ENCODE data around the gene KCNH1. TPM values are rescaled to one million over a fixed set of nuclear protein-coding genes. Genes with fewer than 3 reads are reported as not detected.

KCNH1 gene, protein sequence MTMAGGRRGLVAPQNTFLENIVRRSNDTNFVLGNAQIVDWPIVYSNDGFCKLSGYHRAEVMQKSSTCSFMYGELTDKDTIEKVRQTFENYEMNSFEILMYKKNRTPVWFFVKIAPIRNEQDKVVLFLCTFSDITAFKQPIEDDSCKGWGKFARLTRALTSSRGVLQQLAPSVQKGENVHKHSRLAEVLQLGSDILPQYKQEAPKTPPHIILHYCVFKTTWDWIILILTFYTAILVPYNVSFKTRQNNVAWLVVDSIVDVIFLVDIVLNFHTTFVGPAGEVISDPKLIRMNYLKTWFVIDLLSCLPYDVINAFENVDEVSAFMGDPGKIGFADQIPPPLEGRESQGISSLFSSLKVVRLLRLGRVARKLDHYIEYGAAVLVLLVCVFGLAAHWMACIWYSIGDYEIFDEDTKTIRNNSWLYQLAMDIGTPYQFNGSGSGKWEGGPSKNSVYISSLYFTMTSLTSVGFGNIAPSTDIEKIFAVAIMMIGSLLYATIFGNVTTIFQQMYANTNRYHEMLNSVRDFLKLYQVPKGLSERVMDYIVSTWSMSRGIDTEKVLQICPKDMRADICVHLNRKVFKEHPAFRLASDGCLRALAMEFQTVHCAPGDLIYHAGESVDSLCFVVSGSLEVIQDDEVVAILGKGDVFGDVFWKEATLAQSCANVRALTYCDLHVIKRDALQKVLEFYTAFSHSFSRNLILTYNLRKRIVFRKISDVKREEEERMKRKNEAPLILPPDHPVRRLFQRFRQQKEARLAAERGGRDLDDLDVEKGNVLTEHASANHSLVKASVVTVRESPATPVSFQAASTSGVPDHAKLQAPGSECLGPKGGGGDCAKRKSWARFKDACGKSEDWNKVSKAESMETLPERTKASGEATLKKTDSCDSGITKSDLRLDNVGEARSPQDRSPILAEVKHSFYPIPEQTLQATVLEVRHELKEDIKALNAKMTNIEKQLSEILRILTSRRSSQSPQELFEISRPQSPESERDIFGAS
- under 1 TPM; 0.29 to 0.67 (median 0.38) TPM for total RNA-seq

DNA sequence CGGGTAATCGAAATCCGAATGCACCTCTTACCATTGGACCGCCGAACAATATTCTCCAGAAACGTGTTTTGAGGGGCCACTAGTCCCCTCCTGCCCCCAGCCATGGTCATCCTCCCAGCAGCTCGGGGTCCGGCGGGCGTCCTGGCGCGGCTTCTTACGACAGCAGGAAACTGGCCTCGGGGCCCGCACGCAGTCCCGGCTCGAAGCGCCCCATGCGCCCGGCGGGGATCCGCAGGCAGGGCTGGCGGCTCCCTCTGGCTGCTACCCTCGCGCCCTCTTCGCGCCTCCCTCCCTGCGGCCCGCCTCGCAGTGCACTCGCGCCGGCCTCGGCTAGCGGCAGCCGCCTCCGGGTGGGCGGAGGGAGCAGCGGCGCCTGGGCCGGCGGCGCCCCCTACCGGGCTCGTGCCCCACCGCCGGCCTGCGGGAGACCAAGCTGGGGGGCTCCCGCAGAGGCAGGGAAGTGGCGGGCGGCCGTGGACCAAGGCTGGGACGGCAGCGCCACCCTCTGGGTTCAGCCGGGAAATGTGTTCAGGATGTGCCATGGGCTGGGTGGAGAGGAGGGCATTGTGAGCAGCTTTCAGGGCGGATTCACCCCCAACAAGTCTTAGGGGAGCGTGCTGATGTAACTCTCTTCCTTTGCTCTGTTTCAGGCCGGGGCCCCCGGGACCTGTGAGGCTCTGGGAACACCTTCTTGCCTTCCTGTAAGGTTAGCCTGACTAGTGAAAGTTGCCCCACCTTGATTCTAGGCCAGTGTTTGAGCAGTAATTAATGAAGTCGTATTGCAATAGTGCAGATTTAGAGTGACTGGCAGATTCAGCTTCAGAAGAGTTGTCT lies at the start of gene KCNH1:
TSS of gene KCNH1 (minus strand) at position 313 of the 834 bp plus-strand sequence. CDS start at position 110, 203 bp downstream.
- TF ChIP-seq POLR2A (IDR thresholded peaks at IDR 0.05), result no peak
- TF ChIP-seq, protein P1, sequence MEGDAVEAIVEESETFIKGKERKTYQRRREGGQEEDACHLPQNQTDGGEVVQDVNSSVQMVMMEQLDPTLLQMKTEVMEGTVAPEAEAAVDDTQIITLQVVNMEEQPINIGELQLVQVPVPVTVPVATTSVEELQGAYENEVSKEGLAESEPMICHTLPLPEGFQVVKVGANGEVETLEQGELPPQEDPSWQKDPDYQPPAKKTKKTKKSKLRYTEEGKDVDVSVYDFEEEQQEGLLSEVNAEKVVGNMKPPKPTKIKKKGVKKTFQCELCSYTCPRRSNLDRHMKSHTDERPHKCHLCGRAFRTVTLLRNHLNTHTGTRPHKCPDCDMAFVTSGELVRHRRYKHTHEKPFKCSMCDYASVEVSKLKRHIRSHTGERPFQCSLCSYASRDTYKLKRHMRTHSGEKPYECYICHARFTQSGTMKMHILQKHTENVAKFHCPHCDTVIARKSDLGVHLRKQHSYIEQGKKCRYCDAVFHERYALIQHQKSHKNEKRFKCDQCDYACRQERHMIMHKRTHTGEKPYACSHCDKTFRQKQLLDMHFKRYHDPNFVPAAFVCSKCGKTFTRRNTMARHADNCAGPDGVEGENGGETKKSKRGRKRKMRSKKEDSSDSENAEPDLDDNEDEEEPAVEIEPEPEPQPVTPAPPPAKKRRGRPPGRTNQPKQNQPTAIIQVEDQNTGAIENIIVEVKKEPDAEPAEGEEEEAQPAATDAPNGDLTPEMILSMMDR (IDR thresholded peaks at IDR 0.05 in 4 of 5, conservative IDR thresholded peaks at IDR 0.05 in 1 of 5), result peak; percentile 51 to 87 (median 69)
- Histone ChIP-seq H3K4me3 (peak within 1 kb of the TSS; percentile 40 to 56 (median 49)), H3K27me3 (peaks cover 12 to 43% (median 23%) of the 10 kb centered on the region in 3 donors), H3K27ac (no peak within 1 kb of the TSS), H3K4me1 (peaks cover 0 to 9% of the 10 kb centered on the region in 2 donors), H3K9me3 (no peaks in the 10 kb centered on the region), H3K36me3 (no peaks in the 10 kb centered on the region)
- in situ Hi-C loops (cut with MboI; ENCODE audit: low sequenced_read_pairs in 4 of 4), result loop anchor here (10.0 to 25.0 kb wide), 4 partner anchors 547 to 729 kb away; no protein-coding TSS in a partner anchor
- intact Hi-C loops (cut with DNase I; ENCODE audit: low total_unique reads), result loop anchor here (1.0 to 5.0 kb wide), 2 partner anchors 537 to 550 kb away; no protein-coding TSS in a partner anchor
- DNase-seq, result peak; percentile 16 to 59
- ATAC-seq, result peak; percentile 68 to 72

DNA sequence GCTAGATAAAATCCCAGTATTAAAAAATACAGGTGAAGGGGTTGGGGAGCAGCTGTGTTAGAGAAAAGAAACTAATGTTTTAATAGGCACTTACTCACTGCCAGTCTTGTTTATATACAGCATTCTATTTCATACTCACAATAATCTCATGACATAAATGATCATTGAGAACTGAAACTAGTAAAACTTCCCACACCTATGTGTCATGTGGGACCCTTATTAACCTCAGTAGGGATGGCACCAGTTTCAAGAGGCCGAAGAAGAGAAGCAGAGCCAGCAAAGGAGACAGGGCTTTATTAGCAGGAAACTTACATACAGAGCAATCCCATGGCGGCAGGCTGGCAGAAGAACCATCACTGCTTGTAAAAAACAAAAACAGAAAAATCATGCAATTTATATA lies 48.8 kb upstream of the KCNH1 start:
- no peaks in the 10 kb centered on the region for H3K36me3 ChIP-seq
- no peaks in the 10 kb centered on the region for H3K9me3 ChIP-seq
- no peak for TF ChIP-seq POLR2A (IDR thresholded peaks at IDR 0.05)
- TF ChIP-seq, protein P1 (IDR thresholded peaks at IDR 0.05 in 4 of 5, conservative IDR thresholded peaks at IDR 0.05 in 1 of 5), result no peak
- H3K27ac ChIP-seq, result no peak overlapping the region
- in situ Hi-C loops (cut with MboI; ENCODE audit: low sequenced_read_pairs in 4 of 4) (no loop called here), intact Hi-C loops (cut with DNase I; ENCODE audit: low total_unique reads) (no loop called here)
- no peaks in the 10 kb centered on the region for H3K4me1 ChIP-seq
- DNase-seq, result no peak
- H3K27me3 ChIP-seq, result no peaks in the 10 kb centered on the region
- ATAC-seq, result no peak
- no peak overlapping the region for H3K4me3 ChIP-seq

DNA sequence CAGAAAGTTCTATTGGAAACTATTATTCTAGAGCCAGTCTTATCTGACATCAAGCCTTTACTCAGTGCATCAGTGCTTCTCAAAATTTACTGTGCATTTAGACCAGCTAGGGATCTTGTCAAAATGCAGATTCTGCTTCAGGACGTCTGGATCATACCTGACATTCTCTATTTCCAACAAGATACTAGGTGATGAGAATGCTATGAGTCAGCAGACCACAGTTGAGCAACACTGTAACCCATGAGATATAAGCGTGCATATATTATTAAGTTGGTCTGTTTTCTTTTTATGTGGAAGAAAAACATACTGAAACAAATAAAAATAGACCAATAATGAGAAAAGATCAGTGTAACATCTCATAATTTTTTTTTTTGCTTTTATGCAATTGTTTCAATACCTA lies 40.4 kb upstream of the KCNH1 start:
- DNase-seq (no peak), ATAC-seq (no peak)
- Histone ChIP-seq H3K4me1 (no peaks in the 10 kb centered on the region), H3K36me3 (no peaks in the 10 kb centered on the region), H3K4me3 (no peak overlapping the region), H3K27ac (no peak overlapping the region), H3K9me3 (peaks cover 0 to 8% (median 0%) of the 10 kb centered on the region in 3 donors), H3K27me3 (no peaks in the 10 kb centered on the region)
- intact Hi-C loops (cut with DNase I; ENCODE audit: low total_unique reads), result no loop called here
- no peak for TF ChIP-seq POLR2A (IDR thresholded peaks at IDR 0.05)
- TF ChIP-seq, protein P1 (IDR thresholded peaks at IDR 0.05 in 4 of 5, conservative IDR thresholded peaks at IDR 0.05 in 1 of 5), result no peak
- in situ Hi-C loops (cut with MboI; ENCODE audit: low sequenced_read_pairs in 4 of 4), result no loop called here

DNA sequence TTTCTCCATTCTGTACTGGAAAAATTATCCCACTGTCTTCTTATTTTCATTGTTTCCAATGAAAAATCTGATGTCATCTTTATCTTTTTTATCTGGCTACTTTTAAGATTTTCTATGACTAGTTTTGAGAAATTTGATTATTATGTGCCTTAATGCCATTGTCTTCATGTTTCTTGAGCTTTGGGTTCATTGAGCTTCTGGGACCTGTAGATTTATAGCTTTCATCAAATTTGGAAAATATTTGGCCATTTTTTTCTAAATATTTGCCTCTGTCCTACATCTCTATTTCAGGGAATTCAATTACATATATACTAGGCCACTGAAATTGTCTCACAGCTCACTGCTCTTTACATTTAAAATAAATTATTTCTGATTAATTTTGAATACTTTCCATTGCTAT lies 38.7 kb upstream of the KCNH1 start:
- Histone ChIP-seq H3K27ac (no peak overlapping the region), H3K27me3 (no peaks in the 10 kb centered on the region), H3K9me3 (peaks cover 0 to 8% (median 0%) of the 10 kb centered on the region in 3 donors), H3K36me3 (no peaks in the 10 kb centered on the region), H3K4me1 (no peaks in the 10 kb centered on the region), H3K4me3 (no peak overlapping the region)
- no peak for ATAC-seq
- intact Hi-C loops (cut with DNase I; ENCODE audit: low total_unique reads), result no loop called here
- no peak for DNase-seq
- TF ChIP-seq POLR2A (IDR thresholded peaks at IDR 0.05), result no peak
- TF ChIP-seq, protein P1 (IDR thresholded peaks at IDR 0.05 in 4 of 5, conservative IDR thresholded peaks at IDR 0.05 in 1 of 5), result no peak
- in situ Hi-C loops (cut with MboI; ENCODE audit: low sequenced_read_pairs in 4 of 4), result no loop called here
